HG02759 (cell line): ENCODE data around the gene GEMIN4.
"Not testable (repeated sequence)": the region's sequence is repeated elsewhere in the genome, so short reads cannot be mapped to it uniquely, and the experiment has no call there.

ENCODE experiments used
- ATAC-seq: cut with Tn5 transposase; IDR thresholded peaks from one replicate; pipeline ENCODE4 v1.9.1; 2021; ENCODE audit warnings: mild to moderate bottlenecking, moderate library complexity; ENCODE audit not compliant: unreplicated experiment

The GEMIN4 gene

DNA sequence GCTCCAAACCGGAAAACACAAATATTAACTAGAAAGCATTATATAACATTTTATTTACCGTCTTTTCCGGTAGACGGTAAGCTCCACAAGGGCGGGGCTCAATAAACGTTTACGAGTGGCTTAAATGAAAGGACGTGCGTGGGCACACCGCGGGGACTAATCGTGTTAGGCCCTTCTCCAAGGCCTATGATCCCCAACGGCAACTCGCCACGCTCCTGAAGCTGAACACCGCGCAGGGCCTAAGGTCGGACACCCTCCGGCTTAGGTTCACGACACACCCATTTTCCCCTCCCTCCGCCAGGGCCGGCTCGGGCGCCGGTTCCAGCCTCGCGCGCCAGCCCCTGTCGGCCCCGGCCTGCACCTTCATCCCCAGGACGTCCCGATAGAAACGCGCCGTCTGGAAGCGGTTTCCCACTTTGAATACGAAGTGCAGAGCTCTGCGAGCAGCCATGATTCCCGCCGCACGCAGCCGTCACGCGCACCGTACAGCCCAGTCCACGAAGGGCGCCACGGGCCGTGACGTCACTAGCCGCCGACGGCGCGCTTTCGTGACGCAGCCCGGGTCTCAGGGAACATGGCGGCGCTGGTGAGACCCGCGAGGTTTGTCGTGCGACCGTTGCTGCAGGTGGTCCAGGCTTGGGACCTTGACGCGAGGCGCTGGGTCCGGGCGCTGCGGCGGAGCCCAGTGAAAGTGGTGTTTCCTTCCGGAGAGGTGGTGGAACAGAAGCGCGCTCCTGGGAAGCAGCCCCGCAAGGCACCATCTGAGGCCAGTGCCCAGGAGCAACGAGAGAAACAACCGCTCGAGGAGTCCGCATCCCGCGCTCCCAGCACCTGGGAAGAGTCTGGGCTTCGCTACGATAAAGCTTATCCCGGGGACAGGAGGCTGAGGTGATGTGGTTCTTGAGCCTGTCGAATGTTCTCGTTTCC lies 30.0 kb upstream of the GEMIN4 start, which contains the start of the genes GLOD4 and MRM3:
TSS of gene GLOD4 (minus strand) at position 476 of the 927 bp plus-strand sequence. CDS start at position 451, 25 bp downstream.
TSS of gene MRM3 (plus strand) at position 549 of the 927 bp plus-strand sequence. CDS start at position 575, 26 bp downstream.
- peak; percentile 94 for ATAC-seq

DNA sequence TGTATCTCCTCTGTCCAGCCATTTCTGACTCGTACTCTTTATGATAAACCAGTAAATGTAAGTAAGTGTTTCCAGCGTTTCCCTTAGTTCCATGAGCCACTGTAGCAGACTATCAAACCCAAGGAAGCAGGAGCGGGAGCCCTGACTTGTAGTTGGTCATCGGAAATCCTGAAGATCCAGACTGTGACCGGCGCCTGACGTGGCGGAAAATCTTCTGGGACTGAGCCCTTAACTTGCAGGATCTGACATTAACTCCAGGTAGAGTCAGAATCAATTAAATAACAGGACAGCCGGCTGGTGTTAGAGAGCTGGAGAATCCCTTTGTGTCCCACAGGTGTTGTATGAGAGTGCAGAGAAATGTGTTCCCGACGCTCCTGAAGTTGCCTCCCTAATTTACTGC lies 26.0 kb upstream of the GEMIN4 start:
- no peak for ATAC-seq

DNA sequence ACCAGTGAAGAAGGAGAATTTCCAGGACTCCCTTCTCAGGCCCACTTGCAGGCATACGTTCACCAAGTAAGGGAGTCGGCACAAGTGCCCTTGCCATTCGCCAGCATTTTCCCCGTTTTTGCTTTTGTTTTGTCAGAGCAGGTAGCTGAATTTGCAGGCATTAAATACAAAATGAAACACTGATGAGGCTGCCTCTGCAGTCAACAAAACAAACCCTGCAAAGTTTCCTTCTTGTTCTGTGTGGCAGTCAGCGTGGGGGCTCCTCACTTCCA lies 22.2 kb upstream of the GEMIN4 start:
- no peak for ATAC-seq

DNA sequence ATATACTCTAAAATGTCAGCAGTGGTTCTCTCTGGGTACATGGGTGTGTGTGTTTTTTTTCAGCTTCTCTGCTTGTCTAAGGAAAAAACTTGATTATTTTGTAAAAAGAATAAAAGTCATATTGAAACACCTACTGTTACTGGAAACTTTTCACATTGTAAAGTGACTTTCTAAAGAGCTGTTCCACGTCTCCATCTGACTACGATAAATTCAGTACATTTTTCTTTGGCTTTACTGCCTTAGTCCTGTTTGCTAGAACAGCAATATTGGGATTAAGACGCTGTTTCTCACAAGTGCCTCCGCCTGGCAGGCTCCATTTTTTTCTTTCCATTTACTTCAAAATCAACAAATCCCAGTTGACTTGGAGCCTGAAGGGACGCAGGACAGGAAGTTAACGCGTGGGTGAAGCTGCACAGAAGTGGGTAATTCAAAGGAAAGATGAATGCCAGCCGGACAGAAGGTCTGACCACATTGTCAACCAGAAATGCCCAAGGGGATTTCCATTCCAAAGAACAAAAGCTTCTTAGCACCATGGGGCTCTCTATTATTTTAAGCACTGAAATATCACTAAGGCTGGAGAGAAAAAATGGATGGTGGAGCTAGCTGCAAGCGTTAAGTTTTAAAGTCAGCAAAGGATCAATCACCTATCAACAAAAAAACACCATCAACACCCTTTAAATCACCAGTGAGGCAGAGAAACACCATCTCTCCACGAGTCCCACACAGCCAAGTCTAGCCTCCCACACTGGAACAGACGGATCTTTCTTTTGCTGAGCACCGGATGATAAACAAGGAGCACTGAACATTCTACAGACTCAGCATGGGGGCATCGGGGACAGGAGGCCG lies 21.6 kb upstream of the GEMIN4 start:
- no peak for ATAC-seq

DNA sequence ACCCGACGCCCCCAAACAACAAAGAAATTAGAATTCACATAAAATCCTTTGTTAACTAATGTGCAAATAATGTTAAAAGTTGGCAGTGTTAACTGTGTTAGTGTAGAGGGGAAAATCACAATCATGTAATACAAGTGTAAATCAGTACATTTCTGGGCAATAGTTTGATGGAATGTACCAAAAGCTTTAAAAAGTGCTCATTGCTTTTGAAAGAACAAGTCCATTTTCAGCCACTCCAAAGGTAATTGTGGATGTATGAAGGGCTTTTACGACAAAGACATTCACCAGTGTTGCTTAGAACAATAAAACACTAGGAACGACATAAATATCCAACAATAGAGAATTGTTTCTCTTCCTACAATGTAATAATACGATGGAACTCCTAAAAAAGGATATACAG lies 21.0 kb upstream of the GEMIN4 start:
- ATAC-seq = no peak

DNA sequence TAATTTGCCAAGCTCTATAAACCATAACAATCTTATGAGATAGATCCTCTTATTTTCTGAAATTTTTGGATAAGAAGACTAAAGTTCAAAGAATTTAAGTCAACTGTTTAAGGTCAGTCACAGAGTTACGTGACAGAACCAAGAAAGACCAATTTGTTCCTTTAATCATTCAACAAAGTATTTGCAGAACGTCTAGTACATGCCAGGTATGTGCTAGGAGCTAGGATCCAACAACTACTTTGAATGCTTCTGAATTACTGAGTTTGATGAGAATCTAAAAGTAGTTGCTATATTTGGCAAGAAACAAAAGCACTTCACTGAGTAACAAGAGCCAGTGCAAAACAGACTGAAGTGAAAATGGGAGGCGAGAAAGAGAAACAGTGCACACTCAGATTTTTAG lies 15.0 kb upstream of the GEMIN4 start:
- ATAC-seq = no peak

DNA sequence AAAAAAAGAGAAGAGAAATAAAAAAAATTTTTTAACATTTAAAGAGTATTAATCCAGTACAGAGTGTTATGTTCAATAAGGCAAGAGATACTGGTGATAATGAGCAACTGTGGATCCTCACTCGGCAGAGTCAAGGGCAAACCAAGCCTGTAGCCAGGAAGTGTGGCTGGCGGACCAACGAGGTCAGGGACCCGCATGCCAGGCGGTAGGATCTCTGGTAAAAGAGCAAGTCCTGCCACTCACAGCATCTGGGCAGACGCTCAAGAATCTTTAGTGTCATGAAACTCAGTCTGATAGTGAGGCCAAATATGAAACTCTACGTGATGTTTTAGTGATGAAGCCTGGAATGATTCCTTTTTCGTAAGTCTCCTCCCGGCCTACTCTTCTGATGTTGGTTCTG lies 8.3 kb upstream of the GEMIN4 start:
- no peak for ATAC-seq

DNA sequence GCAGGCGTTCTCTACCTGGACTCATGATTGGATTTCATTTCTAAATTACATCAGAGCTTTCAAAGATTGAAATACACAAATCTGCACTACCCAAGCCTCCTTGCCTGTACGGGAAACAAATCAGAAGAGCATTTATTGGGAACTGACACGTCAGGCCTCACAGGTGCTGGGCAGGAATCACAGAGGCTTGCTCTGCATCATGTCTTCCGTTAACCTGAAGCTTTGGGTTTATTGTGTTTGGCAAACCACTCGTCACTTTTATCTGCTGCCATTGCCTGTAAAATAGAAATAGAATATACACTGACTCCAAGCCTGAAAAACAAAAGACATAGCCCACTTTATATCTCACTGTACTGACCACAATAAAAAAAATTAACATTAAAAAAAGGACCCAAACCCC lies 7.9 kb upstream of the GEMIN4 start:
- ATAC-seq = no peak

DNA sequence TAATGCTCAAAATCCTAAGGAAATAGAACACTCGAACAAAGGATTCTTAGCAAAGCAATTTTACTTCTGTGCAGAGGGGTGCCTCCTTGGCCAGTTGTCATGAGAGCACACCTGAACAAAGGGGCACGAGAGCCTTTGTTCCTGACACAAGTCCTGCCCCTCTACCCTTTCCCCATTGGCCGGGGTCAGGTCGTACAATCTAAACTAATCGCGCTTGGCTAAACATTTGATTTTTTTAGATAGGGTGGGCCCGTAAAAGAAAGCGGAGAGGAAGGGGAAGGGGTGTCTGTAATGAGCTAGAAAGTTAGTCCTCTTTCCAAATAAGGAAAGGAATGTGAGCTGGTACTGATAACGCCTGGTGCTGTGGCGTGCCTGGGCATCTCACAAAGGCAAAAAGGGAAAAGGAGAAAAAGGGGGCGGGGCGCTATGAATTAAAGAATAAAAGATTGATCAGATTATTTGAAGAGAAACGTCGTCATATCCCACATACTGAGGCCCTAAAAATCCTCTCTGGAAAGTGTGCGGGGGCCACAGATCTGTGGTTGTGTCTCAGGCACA lies 4.0 kb upstream of the GEMIN4 start:
- ATAC-seq = not testable (repeated sequence)

DNA sequence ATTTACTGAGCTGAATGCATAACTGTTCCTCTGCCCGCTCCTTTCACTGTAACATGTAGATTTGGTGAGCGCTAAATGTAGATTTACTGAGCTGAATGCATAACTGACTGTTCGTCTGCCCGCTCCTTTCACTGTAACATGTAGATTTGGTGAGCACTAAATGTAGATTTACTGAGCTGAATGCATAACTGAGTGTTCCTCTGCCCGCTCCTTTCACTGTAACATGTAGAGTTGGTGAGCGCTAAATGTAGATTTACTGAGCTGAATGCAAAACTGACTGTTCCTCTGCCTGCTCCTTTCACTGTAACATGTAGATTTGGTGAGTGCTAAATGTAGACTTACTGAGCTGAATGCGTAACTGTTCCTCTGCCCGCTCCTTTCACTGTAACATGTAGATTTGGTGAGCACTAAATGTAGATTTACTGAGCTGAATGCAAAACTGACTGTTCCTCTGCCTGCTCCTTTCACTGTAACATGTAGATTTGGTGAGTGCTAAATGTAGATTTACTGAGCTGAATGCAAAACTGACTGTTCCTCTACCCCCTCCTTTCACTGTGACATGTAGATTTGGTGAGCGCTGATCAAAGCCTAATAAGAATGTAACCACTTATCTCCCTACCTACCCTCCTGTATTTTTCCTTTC lies 3.4 kb upstream of the GEMIN4 start:
- ATAC-seq = not testable (repeated sequence)

DNA sequence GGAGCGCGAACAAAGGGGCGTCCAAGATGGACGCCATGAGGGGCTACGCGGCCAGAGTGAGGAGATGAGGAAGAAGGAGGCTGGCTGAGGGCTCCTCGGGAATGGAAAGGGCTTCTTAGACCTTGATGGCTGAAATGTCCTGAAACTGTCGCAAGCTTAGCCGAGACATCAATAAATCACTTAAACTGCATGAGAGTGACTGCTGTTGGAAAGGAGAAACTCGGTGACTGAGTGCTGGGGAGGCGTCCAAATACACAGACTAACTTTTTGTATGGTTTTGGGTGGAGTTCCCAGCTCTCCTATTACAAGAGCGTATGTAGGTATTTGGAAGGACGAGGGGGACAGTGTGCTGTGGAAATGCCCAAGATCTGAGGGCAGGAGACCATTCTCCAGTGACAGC lies 1.4 kb upstream of the GEMIN4 start:
- ATAC-seq = no peak

DNA sequence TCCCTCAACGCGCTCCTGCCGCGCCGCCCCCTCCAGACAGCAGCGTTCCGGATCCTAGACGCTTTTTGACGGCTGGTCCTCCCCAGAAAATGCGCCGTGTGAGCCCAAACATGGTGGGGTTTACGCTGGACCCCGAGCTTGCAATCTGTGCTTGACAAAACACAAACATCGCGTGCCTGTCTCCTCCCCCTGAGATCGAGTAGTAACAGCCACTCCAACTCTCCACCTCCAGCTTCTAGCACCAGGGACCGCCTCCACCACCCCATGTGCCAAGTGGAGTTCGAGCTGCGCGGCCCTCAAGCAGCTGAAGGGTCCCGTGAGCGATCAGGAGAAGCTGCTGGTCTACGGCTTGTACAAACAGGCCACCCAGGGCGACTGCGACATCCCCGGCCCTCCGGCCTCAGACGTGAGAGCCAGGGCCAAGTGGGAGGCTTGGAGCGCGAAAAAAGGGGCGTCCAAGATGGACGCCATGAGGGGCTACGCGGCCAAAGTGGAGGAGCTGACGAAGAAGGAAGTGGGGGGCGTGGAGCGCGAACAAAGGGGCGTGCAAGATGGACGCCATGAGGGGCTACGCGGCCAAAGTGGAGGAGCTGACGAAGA lies 656 bp upstream of the GEMIN4 start:
- peak; percentile 5 for ATAC-seq

DNA sequence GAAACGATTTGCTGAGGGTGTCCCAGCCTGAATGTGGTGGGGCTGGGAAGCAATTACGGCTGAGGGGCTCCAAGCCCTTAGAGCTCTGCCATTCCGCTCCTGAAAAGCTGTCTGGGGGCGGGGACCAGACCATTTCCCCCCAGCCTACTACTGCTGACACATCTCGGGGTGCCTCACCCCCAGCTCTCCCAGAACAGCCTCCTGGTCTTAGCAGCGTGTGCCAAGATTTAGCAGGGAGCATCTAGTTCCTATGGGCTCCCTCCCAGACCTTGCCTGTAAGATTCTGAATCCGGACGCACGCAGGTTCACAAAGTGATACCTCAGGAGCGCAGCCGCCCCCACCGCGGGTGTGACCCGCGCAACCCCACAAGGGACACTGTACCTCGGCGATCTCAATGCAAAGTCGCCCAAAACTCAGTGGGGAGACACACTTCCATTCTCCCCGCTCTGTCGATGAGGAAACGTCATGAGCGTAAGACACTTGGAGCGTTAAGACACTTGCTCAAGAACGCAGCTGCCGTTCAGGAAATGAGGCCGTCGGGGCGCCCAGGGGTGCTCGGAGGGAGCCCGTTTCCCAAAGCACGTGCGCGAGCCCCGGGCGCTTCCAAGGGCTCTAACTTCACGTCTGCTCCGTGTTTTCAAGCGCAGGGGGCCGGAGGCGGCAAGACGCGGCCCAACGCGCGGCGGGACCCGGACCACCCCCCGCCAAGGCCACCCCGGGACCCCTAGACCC lies 629 bp downstream of the GEMIN4 start:
- ATAC-seq = peak; percentile 43

DNA sequence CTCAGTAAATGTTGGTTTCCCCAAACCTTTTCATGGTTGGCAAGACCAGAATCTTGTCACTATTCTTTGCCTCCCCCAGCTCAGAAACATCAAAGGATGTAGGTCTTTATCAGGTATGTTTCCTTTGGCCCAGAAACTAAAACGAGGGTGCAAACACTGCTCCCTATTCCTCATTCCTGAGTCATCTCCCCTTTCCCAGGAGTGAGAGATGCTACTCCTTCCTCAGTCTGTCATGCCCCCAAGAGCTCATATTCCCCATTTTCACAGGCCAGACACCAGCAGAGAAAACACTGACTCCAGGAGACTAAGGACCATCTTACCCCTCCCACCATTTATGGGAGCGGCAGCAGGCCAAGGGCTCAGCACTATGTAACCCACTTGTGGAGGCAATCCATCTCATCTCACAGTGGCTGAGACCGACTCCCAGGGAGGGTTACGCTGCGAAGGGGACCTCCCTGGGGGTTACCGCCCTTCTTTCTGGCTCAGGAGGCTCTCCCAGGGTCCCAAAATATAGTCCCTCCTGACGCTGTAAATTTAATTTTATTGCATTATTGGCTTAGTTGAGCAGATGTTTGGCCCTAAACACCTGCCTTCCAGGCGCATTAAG lies 1.5 kb downstream of the GEMIN4 start:
- no peak for ATAC-seq

DNA sequence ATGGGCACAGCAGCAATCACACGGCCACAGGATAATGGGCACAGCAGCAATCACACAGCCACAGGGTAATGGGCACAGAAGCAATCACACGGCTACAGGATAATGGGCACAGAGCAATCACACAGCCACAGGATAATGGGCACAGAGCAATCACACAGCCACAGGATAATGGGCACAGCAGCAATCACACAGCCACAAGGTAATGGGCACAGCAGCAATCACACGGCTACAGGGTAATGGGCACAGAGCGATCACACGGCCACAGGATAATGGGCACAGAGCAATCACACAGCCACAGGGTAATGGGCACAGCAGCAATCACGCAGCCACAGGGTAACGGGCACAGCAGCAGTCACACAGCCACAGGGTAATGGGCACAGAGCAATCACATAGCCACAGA lies 2.7 kb downstream of the GEMIN4 start:
- not testable (repeated sequence) for ATAC-seq

DNA sequence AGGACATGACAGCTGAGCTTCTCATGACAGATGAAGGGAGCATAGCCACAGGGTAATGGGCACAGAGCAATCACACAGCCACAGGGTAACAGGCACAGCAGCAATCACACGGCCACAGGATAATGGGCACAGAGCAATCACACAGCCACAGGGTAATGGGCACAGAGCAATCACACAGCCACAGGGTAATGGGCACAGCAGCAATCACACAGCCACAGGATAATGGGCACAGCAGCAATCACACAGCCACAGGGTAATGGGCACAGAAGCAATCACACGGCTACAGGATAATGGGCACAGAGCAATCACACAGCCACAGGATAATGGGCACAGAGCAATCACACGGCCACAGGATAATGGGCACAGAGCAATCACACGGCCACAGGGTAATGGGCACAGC lies 3.5 kb downstream of the GEMIN4 start:
- ATAC-seq = not testable (repeated sequence)

DNA sequence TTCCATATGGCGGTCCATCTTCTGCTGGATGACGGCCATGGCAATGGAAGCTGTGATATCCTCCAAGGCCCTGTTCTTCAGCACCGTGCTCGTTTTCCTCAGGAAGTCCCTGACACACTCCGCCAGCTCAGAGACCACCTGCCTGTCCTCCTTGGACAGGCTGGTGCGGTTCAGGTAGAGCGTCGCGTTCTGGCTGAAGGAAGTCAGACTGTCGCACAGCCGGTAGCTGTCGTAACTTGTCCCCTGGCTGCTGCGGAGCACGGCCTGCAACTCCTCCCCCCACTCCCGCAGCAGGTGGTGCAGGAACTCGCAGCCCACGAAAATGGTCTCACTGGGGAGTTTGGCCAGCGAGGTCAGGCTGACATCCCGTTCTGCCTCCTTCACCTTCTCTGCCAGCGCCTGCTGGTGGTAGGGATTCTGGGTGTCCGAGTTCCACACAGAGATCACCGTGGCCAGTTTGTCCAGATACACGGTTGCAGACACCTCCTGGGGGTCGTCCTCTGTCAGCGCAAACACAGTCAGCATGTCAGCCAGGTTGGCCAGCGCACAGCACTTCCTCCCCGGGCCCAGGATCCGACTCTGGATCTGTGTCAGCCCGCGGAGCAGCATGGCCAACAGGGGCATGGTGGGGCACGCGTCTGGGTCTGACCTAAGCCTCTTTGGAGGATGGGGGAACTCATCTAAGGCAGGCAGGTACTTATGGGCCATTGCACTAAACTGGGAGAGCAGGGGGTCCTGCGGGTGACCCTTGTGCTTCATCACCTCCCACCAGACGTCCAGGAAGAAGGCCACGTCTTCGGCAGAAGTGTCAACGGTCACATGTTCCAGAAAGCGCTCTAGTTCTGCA lies 5.1 kb downstream of the GEMIN4 start:
- ATAC-seq = no peak

DNA sequence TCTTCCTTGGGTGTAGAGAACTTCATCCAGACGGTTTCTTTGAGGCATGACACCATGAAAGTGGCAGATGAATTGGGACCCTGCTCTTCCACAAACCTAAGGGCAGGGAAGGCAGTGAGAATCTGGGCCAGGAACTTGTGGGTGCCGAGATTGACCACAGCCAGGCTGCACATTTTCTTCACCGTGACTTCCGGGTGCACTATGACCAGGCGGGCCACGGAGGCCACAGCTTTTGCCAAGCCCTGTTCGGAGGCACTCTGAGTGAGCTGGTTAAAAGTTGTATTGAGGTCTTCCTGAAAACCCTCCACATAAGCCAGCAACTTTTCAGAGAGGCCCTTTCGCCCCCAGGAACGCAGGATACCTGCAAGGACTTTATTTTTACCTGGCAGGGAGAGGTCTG lies 5.9 kb downstream of the GEMIN4 start:
- no peak for ATAC-seq

DNA sequence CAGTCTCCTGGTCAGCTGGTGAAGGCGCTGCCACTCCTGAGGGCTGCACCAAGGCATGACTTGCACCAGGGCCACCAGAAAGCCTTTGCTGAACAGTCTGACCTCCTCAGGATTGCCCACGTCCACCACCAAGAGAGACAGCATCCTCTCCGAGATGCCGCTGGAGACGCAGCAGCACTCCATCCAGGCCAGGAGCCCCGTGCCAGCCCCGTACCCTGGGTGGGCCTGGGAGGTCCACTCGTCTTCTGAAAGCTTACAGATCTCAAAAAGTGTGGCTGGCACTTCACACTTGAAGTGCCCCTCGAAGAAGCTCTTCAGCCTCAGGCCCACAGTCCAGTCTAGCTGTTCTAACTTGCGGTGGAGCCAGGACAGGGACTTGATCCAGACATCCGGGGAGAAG lies 6.7 kb downstream of the GEMIN4 start:
- no peak for ATAC-seq
